ENCODE results near the gene TUBB4A.

- TF ChIP-seq, protein P1, sequence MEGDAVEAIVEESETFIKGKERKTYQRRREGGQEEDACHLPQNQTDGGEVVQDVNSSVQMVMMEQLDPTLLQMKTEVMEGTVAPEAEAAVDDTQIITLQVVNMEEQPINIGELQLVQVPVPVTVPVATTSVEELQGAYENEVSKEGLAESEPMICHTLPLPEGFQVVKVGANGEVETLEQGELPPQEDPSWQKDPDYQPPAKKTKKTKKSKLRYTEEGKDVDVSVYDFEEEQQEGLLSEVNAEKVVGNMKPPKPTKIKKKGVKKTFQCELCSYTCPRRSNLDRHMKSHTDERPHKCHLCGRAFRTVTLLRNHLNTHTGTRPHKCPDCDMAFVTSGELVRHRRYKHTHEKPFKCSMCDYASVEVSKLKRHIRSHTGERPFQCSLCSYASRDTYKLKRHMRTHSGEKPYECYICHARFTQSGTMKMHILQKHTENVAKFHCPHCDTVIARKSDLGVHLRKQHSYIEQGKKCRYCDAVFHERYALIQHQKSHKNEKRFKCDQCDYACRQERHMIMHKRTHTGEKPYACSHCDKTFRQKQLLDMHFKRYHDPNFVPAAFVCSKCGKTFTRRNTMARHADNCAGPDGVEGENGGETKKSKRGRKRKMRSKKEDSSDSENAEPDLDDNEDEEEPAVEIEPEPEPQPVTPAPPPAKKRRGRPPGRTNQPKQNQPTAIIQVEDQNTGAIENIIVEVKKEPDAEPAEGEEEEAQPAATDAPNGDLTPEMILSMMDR (conservative IDR thresholded peaks at IDR 0.05; ENCODE audit: low read length) = no peak
- TF ChIP-seq EZH2phosphoT487 (IDR thresholded peaks at IDR 0.05; ENCODE audit: borderline replicate concordance) = no peak
Measured at GRCh38 chr19:6521718-6522646, 19.9 kb upstream of the TUBB4A start.
